Esophagus muscularis mucosa (tissue), 4 donors: ENCODE results near the gene LRRC27. TPM values are rescaled to one million over a fixed set of nuclear protein-coding genes. Genes with fewer than 3 reads are reported as not detected.

Source experiments
- DNase-seq: peaks from one replicate; pipeline ENCODE4 v3.0.0-alpha.2; 2017; ENCODE audit errors: extremely low spot score
- H3K27ac ChIP-seq, 4 donors: fragments of 200-600 bp; sonication (generic); replicated peaks in 1 of 4; 1 replicate in 3 of 4; 2 replicates in 1 of 4; pipeline ENCODE4 v1.5.1; 2016 to 2019; ENCODE audit warnings: mild to moderate bottlenecking in 1 of 4
- H3K27me3 ChIP-seq, 4 donors: fragments of 200-600 bp; sonication (generic); one replicate each; pipeline versions ENCODE4 v1.5.1 to v1.6.0; 2016 to 2019
- H3K36me3 ChIP-seq, 4 donors: fragments of 200-600 bp; sonication (generic); one replicate each; pipeline ENCODE4 v1.5.1; 2016 to 2019
- H3K4me1 ChIP-seq, 4 donors: fragments of 200-600 bp; sonication (generic); one replicate each; pipeline ENCODE4 v1.5.1; 2016 to 2019
- H3K4me3 ChIP-seq, 4 donors: fragments of 200-600 bp; sonication (generic); 1 replicate in 2 of 4; 2 replicates in 2 of 4; pipeline ENCODE4 v1.5.1; 2016 to 2019; ENCODE audit warnings: mild to moderate bottlenecking in 4 of 4, moderate library complexity in 1 of 4
- H3K9me3 ChIP-seq, 4 donors: fragments of 200-600 bp; sonication (generic); 1 replicate in 3 of 4; 2 replicates in 1 of 4; pipeline ENCODE4 v1.5.1; 2016 to 2019
- CTCF ChIP-seq, 3 experiments: fragments of 200-600 bp in 2 of 3; fragments of 450-650 bp in 1 of 3; sonication (generic) in 2 of 3; IDR thresholded peaks; one replicate each; pipeline ENCODE4 v1.5.1; 2017 to 2019; ENCODE audit warnings: antibody characterized with exemption in 3 of 3, mild to moderate bottlenecking in 2 of 3, moderate library complexity in 1 of 3
- EP300 ChIP-seq: sonication (generic); formaldehyde crosslinking; IDR thresholded peaks from one replicate; pipeline ENCODE4 v1.6.1; 2017; ENCODE audit warnings: antibody characterized with exemption
- POLR2A ChIP-seq: fragments of 450-650 bp; IDR thresholded peaks from one replicate; pipeline ENCODE4 v1.6.1; 2017; ENCODE audit warnings: antibody characterized with exemption, moderate library complexity, mild to moderate bottlenecking, low read depth
- POLR2AphosphoS5 ChIP-seq, 2 donors: sonication (generic); formaldehyde crosslinking; IDR thresholded peaks; one replicate each; pipeline ENCODE4 v1.6.1; 2017; ENCODE audit warnings: antibody characterized with exemption in 2 of 2
- WGBS: methylation state at CpG from one replicate; pipeline ENCODE4 v1.1.5; 2018; 5-methylcytosine and 5-hydroxymethylcytosine counted together
- intact Hi-C: fragments of 100-400 bp; cut with DNase I; formaldehyde crosslinking; loops from one replicate; pipeline ENCODE4 v1.15.1; 2023
- total RNA-seq, 4 donors: library from RNA; depleted of rRNA; stranded (reverse); fragments of >200 nt; gene quantifications; one replicate each; pipeline versions ENCODE4 v1.1.0 to v1.2.1, GENCODE V29; 2016

Gene LRRC27
- total RNA-seq, 4 donors from 2014 or later, result 5.8 to 19.1 (median 9.5) TPM

GRCh38 chr10:132407243-132407746 lies 75.3 kb downstream of the LRRC27 start:
- WGBS, result 74% methylated on average over 9 of the region's 12 CpGs
- TF ChIP-seq POLR2A, result no peak
- TF ChIP-seq POLR2AphosphoS5 (IDR thresholded peaks at IDR 0.05), result no peak
- TF ChIP-seq CTCF (IDR thresholded peaks at IDR 0.05), result no peak
- no peak for TF ChIP-seq EP300
- intact Hi-C loops, result no loop called here

GRCh38 chr10:132407846-132408278 lies 75.9 kb downstream of the LRRC27 start:
- peaks cover 50 to 64% (median 59%) of the 10 kb centered on the region in 4 donors for H3K4me1 ChIP-seq
- WGBS, result 32% methylated on average over 3 of the region's 17 CpGs
- DNase-seq, result no peak

More at GRCh38 chr10:132407243-132407746, 75.3 kb downstream of the LRRC27 start:
- Histone ChIP-seq H3K36me3 (peaks cover 10 to 36% (median 31%) of the 10 kb centered on the region in 4 donors), H3K4me3 (peak overlapping the region in 3 of 4 donors; percentile 19 to 26 (median 21)), H3K4me1 (peaks cover 44 to 60% (median 56%) of the 10 kb centered on the region in 4 donors), H3K27ac (peak overlapping the region; percentile 76 to 83 (median 78)), H3K27me3 (no peaks in the 10 kb centered on the region), H3K9me3 (no peaks in the 10 kb centered on the region)
- no peak for DNase-seq

GRCh38 chr10:132408367-132408781 lies 76.4 kb downstream of the LRRC27 start:
- peaks cover 54 to 69% (median 64%) of the 10 kb centered on the region in 4 donors for H3K4me1 ChIP-seq
- intact Hi-C loops, result no loop called here
- H3K36me3 ChIP-seq, result peaks cover 10 to 31% (median 31%) of the 10 kb centered on the region in 4 donors
- peak overlapping the region; percentile 76 to 83 (median 78) for H3K27ac ChIP-seq
- 41% methylated on average over 8 of the region's 20 CpGs for WGBS
- H3K27me3 ChIP-seq, result no peaks in the 10 kb centered on the region
- no peaks in the 10 kb centered on the region for H3K9me3 ChIP-seq
- TF ChIP-seq POLR2A, result no peak
- no peak for TF ChIP-seq EP300
- no peak for TF ChIP-seq CTCF (IDR thresholded peaks at IDR 0.05)
- TF ChIP-seq POLR2AphosphoS5 (IDR thresholded peaks at IDR 0.05), result no peak
- no peak for DNase-seq
- peak overlapping the region; percentile 19 to 40 (median 24) for H3K4me3 ChIP-seq

More at GRCh38 chr10:132407846-132408278, 75.9 kb downstream of the LRRC27 start:
- Histone ChIP-seq H3K9me3 (no peaks in the 10 kb centered on the region), H3K27ac (peak overlapping the region; percentile 76 to 83 (median 78)), H3K27me3 (no peaks in the 10 kb centered on the region), H3K36me3 (peaks cover 10 to 31% (median 31%) of the 10 kb centered on the region in 4 donors), H3K4me3 (peak overlapping the region; percentile 19 to 40 (median 24))
- peak in 2 of 3 experiments; percentile 19 to 31 for TF ChIP-seq CTCF (IDR thresholded peaks at IDR 0.05)
- TF ChIP-seq EP300, result no peak
- TF ChIP-seq POLR2A, result no peak
- peak; percentile 29 to 55 for TF ChIP-seq POLR2AphosphoS5 (IDR thresholded peaks at IDR 0.05)
- intact Hi-C loops, result no loop called here

GRCh38 chr10:132408823-132409666 lies 77.1 kb downstream of the LRRC27 start:
- H3K4me1 ChIP-seq, result peaks cover 60 to 75% (median 70%) of the 10 kb centered on the region in 4 donors
- intact Hi-C loops, result no loop called here
- no peak for DNase-seq
- H3K27me3 ChIP-seq, result no peaks in the 10 kb centered on the region
- H3K9me3 ChIP-seq, result no peaks in the 10 kb centered on the region
- H3K27ac ChIP-seq, result peak overlapping the region; percentile 76 to 83 (median 78)
- no peak for TF ChIP-seq EP300
- no peak for TF ChIP-seq CTCF (IDR thresholded peaks at IDR 0.05)
- no peak for TF ChIP-seq POLR2A
- 93% methylated on average over 6 of the region's 27 CpGs for WGBS
- peak overlapping the region in 2 of 4 donors; percentile 19 to 40 for H3K4me3 ChIP-seq
- H3K36me3 ChIP-seq, result peaks cover 10 to 31% (median 28%) of the 10 kb centered on the region in 4 donors
